Small intestine (tissue), 7 donors: ENCODE data around the gene SYTL3. TPM values are rescaled to one million over a fixed set of nuclear protein-coding genes. Genes with fewer than 3 reads are reported as not detected.
"Not testable (repeated sequence)": the region's sequence is repeated elsewhere in the genome, so short reads cannot be mapped to it uniquely, and the experiment has no call there.

Source experiments
- DNase-seq, 2 donors: peaks; one replicate each; pipeline versions ENCODE4 v3.0.0 to v3.0.0-alpha.2; 2013
- FAIRE-seq: peaks from 2 replicates; lab custom pipeline; 2012; peaks lifted over from hg19 to GRCh38; lab: Jason Lieb, UNC
- H3K27ac ChIP-seq, 3 donors: one replicate each; pipeline ENCODE4 v1.5.1; 2013; ENCODE audit warnings: low read length in 2 of 3, mild to moderate bottlenecking in 2 of 3, control low read depth in 1 of 3, inconsistent platforms in 1 of 3, low read depth in 1 of 3, moderate library complexity in 1 of 3
- H3K27me3 ChIP-seq, 3 donors: one replicate each; pipeline ENCODE4 v1.6.1; 2013; ENCODE audit warnings: low read length in 3 of 3, inconsistent platforms in 1 of 3; ENCODE audit not compliant: control insufficient read depth in 3 of 3, insufficient read depth in 3 of 3
- H3K36me3 ChIP-seq, 3 donors: one replicate each; pipeline ENCODE4 v1.6.1; 2013; ENCODE audit warnings: low read length in 3 of 3, inconsistent platforms in 1 of 3, low read depth in 1 of 3, mild to moderate bottlenecking in 1 of 3, moderate library complexity in 1 of 3; ENCODE audit not compliant: control insufficient read depth in 3 of 3, insufficient read depth in 2 of 3
- H3K4me1 ChIP-seq, 3 donors: one replicate each; pipeline ENCODE4 v1.6.1; 2013; ENCODE audit warnings: low read length in 2 of 3, inconsistent platforms in 1 of 3, low read depth in 1 of 3, mild to moderate bottlenecking in 1 of 3, moderate library complexity in 1 of 3; ENCODE audit not compliant: control insufficient read depth in 3 of 3, insufficient read depth in 2 of 3
- H3K4me3 ChIP-seq, 3 donors: one replicate each; pipeline ENCODE4 v1.5.1; 2013; ENCODE audit warnings: low read length in 3 of 3, control low read depth in 1 of 3, inconsistent platforms in 1 of 3, low read depth in 1 of 3, mild to moderate bottlenecking in 1 of 3, moderate library complexity in 1 of 3
- H3K9me3 ChIP-seq, 2 donors: one replicate each; pipeline ENCODE4 v1.6.1; 2013; ENCODE audit warnings: low read depth in 1 of 2, low read length in 1 of 2; ENCODE audit not compliant: control insufficient read depth in 2 of 2, insufficient read depth in 1 of 2
- WGBS, 3 donors: extraction: QIAGEN DNeasy Blood & Tissue Kit; methylation state at CpG; one replicate each; pipeline ENCODE4 v1.1.7; 2013; 5-methylcytosine and 5-hydroxymethylcytosine counted together
- polyA plus RNA-seq, 4 donors: library from polyadenylated mRNA; stranded (reverse) in 3 of 4; unstranded in 1 of 4; fragments of 200-250 nt in 3 of 4; fragments of 120-200 nt in 1 of 4; gene quantifications; one replicate each; pipeline versions ENCODE4 v1.2.1 to v1.2.3, GENCODE V29; 2013
- donor health status: healthy with polysubstance abuse.
- donor health status: control.
- donor health status: control.
- donor health status: Bipolar disorder and iron deficiency.
- donor health status: healthy.

Gene SYTL3
- polyA plus RNA-seq, 4 donors, result 2.9 to 5.7 (median 4.4) TPM

DNA sequence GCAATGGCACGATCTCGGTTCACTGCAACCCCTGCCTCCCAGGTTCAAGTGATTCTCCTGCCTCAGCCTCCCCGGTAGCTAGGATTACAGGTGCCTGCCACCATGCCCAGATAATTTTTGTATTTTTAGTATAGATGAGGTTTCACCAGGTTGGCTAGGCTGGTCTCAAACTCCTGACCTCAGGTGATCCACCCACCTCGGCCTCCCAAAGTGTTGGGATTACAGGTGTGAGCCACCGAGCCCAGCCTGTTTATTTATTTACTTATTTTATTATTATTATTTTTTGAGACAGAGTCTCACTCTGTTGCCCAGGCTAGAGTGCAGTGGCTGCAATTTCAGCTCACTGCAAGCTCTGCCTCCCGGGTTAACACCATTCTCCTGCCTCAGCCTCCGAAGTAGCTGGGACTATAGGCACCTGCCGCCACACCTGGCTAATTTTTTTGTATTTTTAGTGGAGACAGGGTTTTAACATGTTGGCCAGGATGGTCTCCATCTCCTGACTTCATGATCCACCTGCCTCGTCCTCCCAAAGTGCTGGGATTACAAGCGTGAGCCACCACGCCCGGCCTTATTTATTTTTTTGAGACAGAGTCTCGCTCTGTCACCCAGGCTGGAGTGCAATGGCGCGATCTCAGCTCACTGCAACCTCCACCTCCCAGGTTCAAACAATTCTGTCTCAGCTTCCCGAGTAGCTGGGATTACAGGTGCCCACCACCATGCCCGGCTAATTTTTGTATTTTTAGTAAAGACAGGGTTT lies 2.3 kb downstream of the SYTL3 start:
- not testable (repeated sequence) for H3K36me3 ChIP-seq, H3K9me3 ChIP-seq, H3K4me3 ChIP-seq, H3K27me3 ChIP-seq, FAIRE-seq, DNase-seq
- WGBS, 3 donors, result 80 to 94% (median 90%) methylated on average over 17 of the region's 17 CpGs
- Histone ChIP-seq H3K4me1 (peaks cover 2 to 12% (median 4%) of the 10 kb centered on the region in 3 donors), H3K27ac (peak overlapping the region in 1 of 3 donors; percentile 87)

DNA sequence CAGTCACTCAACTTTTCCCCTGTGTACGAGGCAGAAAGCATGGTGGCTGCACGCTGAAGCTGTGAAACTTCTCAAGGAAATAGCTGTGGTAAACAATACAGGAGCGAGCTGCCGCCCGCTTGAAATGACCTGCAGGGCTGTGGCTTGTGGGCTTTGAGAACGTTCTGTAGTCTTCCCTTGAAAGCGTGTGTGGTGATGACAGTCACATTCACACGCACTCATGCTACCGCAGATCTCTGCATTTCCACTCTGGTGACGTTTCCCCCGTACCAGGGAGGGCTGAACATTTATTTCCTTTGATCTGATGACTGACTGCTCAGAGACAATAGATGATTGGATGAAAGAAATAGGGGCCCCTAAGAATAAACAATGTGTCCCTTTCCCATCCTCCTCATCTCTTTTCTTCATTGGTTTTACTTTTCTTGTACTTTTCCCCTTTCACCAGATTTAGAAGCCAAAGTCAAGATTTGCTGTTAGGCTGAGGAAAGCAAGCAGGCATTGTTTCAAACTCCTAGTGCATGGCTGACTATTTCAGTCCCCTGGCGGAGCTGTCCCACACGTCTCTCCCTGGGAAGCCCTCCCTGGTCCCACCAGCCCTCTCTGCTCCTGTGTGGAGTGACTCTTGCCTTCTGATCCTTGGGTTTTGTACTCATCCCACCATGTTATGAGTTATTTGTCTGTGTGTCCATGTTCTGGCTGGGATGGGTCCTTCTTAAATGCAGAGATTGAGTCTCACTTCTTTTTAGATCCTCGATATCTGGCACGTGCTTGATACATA lies 3.9 kb downstream of the SYTL3 start:
- Histone ChIP-seq H3K27ac (peak overlapping the region; percentile 2 to 87 (median 57)), H3K27me3 (no peaks in the 10 kb centered on the region), H3K4me1 (peaks cover 2 to 14% (median 4%) of the 10 kb centered on the region in 3 donors), H3K4me3 (no peak overlapping the region), H3K9me3 (no peaks in the 10 kb centered on the region), H3K36me3 (no peaks in the 10 kb centered on the region)
- no peak for FAIRE-seq
- peak in 1 of 2 donors; percentile 80 for DNase-seq
- WGBS, 3 donors, result 65 to 80% (median 69%) methylated on average over 15 of the region's 15 CpGs

DNA sequence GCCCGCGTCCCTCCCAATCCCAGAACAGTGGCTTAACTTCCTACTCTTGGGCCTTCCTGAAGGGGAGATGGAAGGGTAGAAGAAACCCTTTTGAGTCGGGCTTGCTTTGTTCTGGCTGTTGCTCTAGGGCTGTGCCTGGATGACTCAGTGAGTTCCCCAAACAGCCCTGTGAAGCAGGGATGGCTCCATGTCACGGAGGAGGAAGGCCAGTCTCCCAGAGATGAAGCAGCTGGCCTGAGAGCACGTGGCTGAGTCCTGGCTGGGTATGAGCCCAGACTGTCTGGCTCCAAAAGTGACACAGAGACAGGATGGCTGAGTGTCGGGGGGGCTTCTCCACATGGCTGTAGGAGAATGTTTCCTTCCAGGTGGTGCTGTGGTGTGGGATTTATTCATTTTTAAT lies 4.6 kb downstream of the SYTL3 start:
- Histone ChIP-seq H3K4me1 (peaks cover 2 to 14% (median 4%) of the 10 kb centered on the region in 3 donors), H3K4me3 (no peak overlapping the region), H3K27ac (peak overlapping the region; percentile 2 to 86 (median 57)), H3K27me3 (no peaks in the 10 kb centered on the region), H3K36me3 (no peaks in the 10 kb centered on the region), H3K9me3 (no peaks in the 10 kb centered on the region)
- no peak for DNase-seq
- 63 to 75% (median 72%) methylated on average over 6 of the region's 6 CpGs for WGBS, 3 donors
- no peak for FAIRE-seq

DNA sequence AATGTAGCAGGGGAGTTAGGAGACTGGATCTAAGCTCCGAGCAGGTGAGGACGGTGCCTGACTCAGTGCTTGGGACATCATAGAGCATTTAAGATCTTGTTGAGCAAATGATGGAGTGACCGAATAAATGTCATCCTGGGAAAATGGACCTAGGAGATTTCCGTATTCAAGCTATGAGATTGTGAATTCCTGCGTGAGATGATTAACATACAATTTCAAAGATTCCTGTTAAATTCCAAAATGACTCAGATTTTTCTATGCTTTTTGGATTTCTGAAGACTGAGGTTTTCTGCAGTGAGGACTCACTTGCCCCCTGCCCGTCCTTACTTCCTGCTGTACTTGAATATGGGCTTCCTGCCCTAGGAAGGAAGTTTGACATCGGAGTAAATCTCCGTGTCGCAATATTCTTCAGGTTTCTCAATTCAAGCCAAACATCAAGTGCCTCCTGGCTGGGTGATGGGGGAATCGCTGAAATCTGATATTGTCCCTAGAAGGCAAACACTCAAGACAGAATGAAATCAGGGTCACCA lies 5.2 kb downstream of the SYTL3 start:
- no peaks in the 10 kb centered on the region for H3K27me3 ChIP-seq
- H3K36me3 ChIP-seq, result no peaks in the 10 kb centered on the region
- peaks cover 2 to 14% (median 4%) of the 10 kb centered on the region in 3 donors for H3K4me1 ChIP-seq
- FAIRE-seq (no peak), DNase-seq (no peak)
- no peak overlapping the region for H3K4me3 ChIP-seq
- peak overlapping the region in 1 of 3 donors; percentile 86 for H3K27ac ChIP-seq
- no peaks in the 10 kb centered on the region for H3K9me3 ChIP-seq
- 53 to 89% (median 81%) methylated on average over 10 of the region's 10 CpGs for WGBS, 3 donors

DNA sequence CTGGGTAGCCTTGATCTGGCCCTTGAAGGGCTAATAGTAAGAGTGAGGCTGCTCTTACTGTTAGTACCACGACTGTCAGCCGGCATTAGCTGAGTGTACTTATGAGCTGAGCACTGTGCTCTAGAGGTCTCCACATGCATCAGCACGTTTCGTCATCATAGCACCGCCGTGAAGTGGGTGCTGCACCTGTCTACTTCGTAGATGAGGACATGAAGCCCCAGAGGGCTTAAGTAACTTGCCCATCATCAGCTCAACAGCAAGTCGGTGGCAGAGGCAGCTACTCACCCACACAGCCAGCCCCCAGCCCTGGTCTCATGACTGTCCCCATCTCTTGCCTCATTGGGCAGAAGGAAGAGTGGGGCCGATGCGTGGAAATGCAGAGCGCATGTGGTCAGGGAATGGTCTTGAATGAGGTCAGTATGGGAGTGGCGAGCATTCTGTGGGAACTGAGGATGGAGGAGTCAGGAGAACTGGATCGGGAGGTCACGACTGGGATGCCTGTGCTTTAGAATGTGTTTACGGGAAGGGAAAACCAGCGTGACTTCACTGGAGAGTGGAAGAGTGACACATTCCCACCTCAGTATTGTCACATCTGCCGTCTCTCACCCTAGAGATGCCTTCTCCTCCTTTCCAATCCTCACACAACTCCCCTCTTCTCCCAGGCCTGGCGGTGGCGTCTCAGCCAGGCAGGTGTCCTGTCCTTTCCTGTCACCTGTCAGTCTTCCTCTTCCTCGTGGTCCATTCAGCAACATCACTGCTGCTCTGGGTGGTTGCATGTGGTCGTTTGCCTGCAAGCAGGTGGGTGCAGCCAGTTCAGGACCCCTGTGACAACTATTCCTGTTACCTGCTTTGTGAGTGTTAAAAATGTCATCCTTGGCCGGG lies 6.0 kb downstream of the SYTL3 start:
- Histone ChIP-seq H3K36me3 (no peaks in the 10 kb centered on the region), H3K27me3 (no peaks in the 10 kb centered on the region), H3K4me3 (no peak overlapping the region), H3K4me1 (peaks cover 2 to 19% (median 4%) of the 10 kb centered on the region in 3 donors), H3K27ac (peak overlapping the region in 1 of 3 donors; percentile 66), H3K9me3 (no peaks in the 10 kb centered on the region)
- FAIRE-seq (no peak), DNase-seq (no peak)
- 81 to 87% (median 86%) methylated on average over 22 of the region's 22 CpGs for WGBS, 3 donors

DNA sequence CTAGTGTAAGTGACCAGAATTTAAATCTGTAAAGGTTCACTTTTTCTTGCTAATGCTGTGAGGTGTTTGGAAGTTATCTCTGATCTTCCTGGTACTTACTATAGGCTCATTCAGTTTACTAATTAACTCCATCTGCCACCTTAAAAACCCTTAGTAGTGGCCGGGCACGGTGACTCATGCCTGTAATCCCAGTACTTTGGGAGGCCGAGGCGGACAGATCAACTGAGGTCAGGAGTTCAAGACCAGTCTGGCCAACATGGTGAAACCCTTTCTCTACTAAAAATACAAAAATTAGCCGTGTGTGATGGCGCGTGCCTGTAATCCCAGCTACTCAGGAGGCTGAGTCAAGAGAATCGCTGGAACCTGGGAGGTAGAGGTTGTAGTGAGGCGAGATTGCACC lies 7.1 kb downstream of the SYTL3 start:
- H3K27me3 ChIP-seq, FAIRE-seq, H3K36me3 ChIP-seq, H3K9me3 ChIP-seq, H3K4me3 ChIP-seq, H3K27ac ChIP-seq: not testable (repeated sequence)
- peaks cover 2 to 19% (median 4%) of the 10 kb centered on the region in 3 donors for H3K4me1 ChIP-seq
- peak; percentile 63 to 75 for DNase-seq
- WGBS, 3 donors, result 37 to 60% (median 38%) methylated on average over 9 of the region's 9 CpGs

DNA sequence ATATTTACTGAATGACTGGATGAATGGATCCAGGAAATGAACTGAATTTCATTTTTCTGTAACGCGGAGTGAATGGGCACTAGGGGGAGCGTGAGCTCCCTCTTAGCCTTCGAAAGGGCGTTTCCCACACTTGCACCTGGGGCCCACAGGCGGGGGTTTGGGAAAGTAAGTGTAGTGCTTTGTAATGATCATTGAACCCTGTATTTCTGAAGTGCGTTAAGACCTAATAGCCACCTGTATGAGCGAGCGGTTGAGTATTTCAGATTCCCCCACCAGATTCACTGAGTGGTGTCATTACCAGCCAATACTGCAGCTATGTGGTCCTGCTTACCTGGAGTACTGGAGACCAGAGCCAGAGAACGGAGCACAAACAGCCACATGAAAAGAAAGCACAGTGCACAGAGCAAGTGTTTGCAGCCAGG lies 10.5 kb downstream of the SYTL3 start:
- peaks cover 2 to 12% (median 4%) of the 10 kb centered on the region in 3 donors for H3K4me1 ChIP-seq
- FAIRE-seq (no peak), DNase-seq (peak; percentile 75 to 81)
- peaks cover 0 to under 1% (median 0%) of the 10 kb centered on the region in 3 donors for H3K36me3 ChIP-seq
- H3K9me3 ChIP-seq, result no peaks in the 10 kb centered on the region
- H3K27me3 ChIP-seq, result no peaks in the 10 kb centered on the region
- no peak overlapping the region for H3K4me3 ChIP-seq
- H3K27ac ChIP-seq, result no peak overlapping the region
- WGBS, 3 donors, result 7 to 25% (median 21%) methylated on average over 10 of the region's 10 CpGs
